HepG2 (cell line): ENCODE results near the gene WWC2. TPM values are rescaled to one million over a fixed set of nuclear protein-coding genes. Genes with fewer than 3 reads are reported as not detected.

Experiments used
- ATAC-seq: fragments of 200-7000 bp; cut with Tn5 transposase; 3 replicates; pipeline ENCODE4 v1.9.1; 2020; ENCODE audit warnings: mild to moderate bottlenecking, moderate library complexity
- BruUV-seq: library from RNA; stranded (reverse); fragments of 400-500 nt; replicated peaks from 2 replicates; lab custom pipeline; 2021; lab: Mats Ljungman, UMichigan
- CTCF ChIA-PET: fragments of 300-600 bp; formaldehyde crosslinking; extraction: SDS; loops from one replicate; lab custom pipeline; 2021; ENCODE audit warnings: low total read pairs, inconsistent platforms, low intra/inter-chr PET ratio; lab: Yijun Ruan, JAX
- POLR2A ChIA-PET: fragments of 350-600 bp; sonication (Branson Sonifier 250); formaldehyde crosslinking; loops from one replicate; lab custom pipeline; 2020; ENCODE audit warnings: antibody characterized with exemption, inconsistent platforms; lab: Yijun Ruan, JAX
- DNase-seq: peaks from one replicate; pipeline ENCODE4 v3.0.0-alpha.2; 2015; ENCODE audit warnings: low spot score
- FAIRE-seq: peaks from 3 replicates; lab custom pipeline; 2011; peaks lifted over from hg19 to GRCh38; lab: Jason Lieb, UNC
- H2AFZ ChIP-seq: one replicate; pipeline ENCODE4 v1.6.1; 2011; ENCODE audit warnings: low read length, inconsistent platforms
- H3K27ac ChIP-seq: fragments of 300-600 bp; 3 replicates; pipeline ENCODE4 v1.8.0; 2011; ENCODE audit warnings: mixed run types, mild to moderate bottlenecking, mixed read lengths, low read length, inconsistent platforms; ENCODE audit not compliant: insufficient read depth; ENCODE audit errors: extremely low read length
- H3K27me3 ChIP-seq, 2 experiments: fragments of 200-600 bp in 1 of 2; 2 replicates in 1 of 2; 3 replicates in 1 of 2; pipeline versions ENCODE4 v1.6.0 to v1.8.0; 2011; ENCODE audit warnings: low read length in 2 of 2, mild to moderate bottlenecking in 2 of 2, moderate library complexity in 2 of 2, inconsistent platforms in 1 of 2; ENCODE audit not compliant: insufficient read depth in 2 of 2, control insufficient read depth in 1 of 2
- H3K36me3 ChIP-seq, 2 experiments: fragments of 200-600 bp in 1 of 2; replicated peaks in 1 of 2; 2 replicates in 1 of 2; 3 replicates in 1 of 2; pipeline versions ENCODE4 v1.5.1 to v1.8.0; 2011; ENCODE audit warnings: low read length in 2 of 2, inconsistent platforms in 1 of 2; ENCODE audit not compliant: insufficient read depth in 2 of 2, control insufficient read depth in 1 of 2
- H3K4me1 ChIP-seq: 2 replicates; pipeline ENCODE4 v1.5.1; 2012; ENCODE audit warnings: low read length, inconsistent platforms; ENCODE audit not compliant: insufficient read depth
- H3K4me2 ChIP-seq: 2 replicates; pipeline ENCODE4 v1.6.0; 2011; ENCODE audit warnings: low read depth, low read length, inconsistent platforms
- H3K4me3 ChIP-seq, 3 experiments: fragments of 200-600 bp in 1 of 3; sonication (generic), shearing (Covaris generic) in 1 of 3; replicated peaks in 1 of 3; 2 replicates each; pipeline ENCODE4 v1.5.1; 2011 to 2016; ENCODE audit warnings: low read length in 3 of 3, inconsistent platforms in 2 of 3, low read depth in 2 of 3, mild to moderate bottlenecking in 2 of 3, control low read depth in 1 of 3, mixed read lengths in 1 of 3; ENCODE audit not compliant: insufficient read depth in 1 of 3
- H3K79me2 ChIP-seq: one replicate; pipeline ENCODE4 v1.6.1; 2011; ENCODE audit warnings: low read length, inconsistent platforms; ENCODE audit not compliant: insufficient read depth
- H3K9ac ChIP-seq: 2 replicates; pipeline ENCODE4 v1.6.0; 2011; ENCODE audit warnings: mild to moderate bottlenecking, low read depth, low read length, inconsistent platforms; ENCODE audit not compliant: insufficient read depth
- H3K9me3 ChIP-seq: 2 replicates; pipeline ENCODE4 v1.5.1; 2012; ENCODE audit warnings: mild to moderate bottlenecking, low read length
- H4K20me1 ChIP-seq: 2 replicates; pipeline ENCODE4 v1.6.0; 2011; ENCODE audit warnings: inconsistent platforms, mild to moderate bottlenecking, low read length, moderate library complexity; ENCODE audit not compliant: insufficient read depth
- CEBPB ChIP-seq: IDR thresholded peaks from 2 replicates; pipeline ENCODE4 v1.6.1; 2011; ENCODE audit warnings: low read depth, low read length, improper control_type of control experiment, borderline replicate concordance
- MAFF ChIP-seq: IDR thresholded peaks from 2 replicates; pipeline ENCODE4 v1.6.1; 2011; ENCODE audit warnings: low read depth, low read length, improper control_type of control experiment
- MAFK ChIP-seq, 2 experiments: IDR thresholded peaks in 1 of 2; conservative IDR thresholded peaks in 1 of 2; 2 replicates each; pipeline ENCODE4 v1.6.1; 2011; ENCODE audit warnings: improper control_type of control experiment in 2 of 2, low read length in 2 of 2
- POLR2A ChIP-seq, 2 experiments: IDR thresholded peaks; 2 replicates each; pipeline ENCODE4 v1.6.1; 2011; ENCODE audit warnings: low read depth in 2 of 2, low read length in 2 of 2, mild to moderate bottlenecking in 1 of 2, moderate library complexity in 1 of 2; ENCODE audit not compliant: insufficient read depth in 1 of 2
- SAP130 ChIP-seq: IDR thresholded peaks from 2 replicates; pipeline ENCODE4 v1.6.1; 2016; ENCODE audit warnings: low read depth
- SNAI1 ChIP-seq: sonication (generic); formaldehyde crosslinking; IDR thresholded peaks from 2 replicates; pipeline ENCODE4 v1.5.0; 2020; ENCODE audit warnings: mild to moderate bottlenecking, missing genetic modification reagents, borderline replicate concordance
- SRF ChIP-seq: IDR thresholded peaks from 2 replicates; pipeline ENCODE4 v1.6.1; 2011; ENCODE audit warnings: mild to moderate bottlenecking, low read depth, low read length, moderate library complexity
- U2AF2 ChIP-seq: fragments of 200-400 bp; formaldehyde crosslinking; IDR thresholded peaks from 2 replicates; pipeline ENCODE4 v1.6.1; 2017; ENCODE audit warnings: low read depth, mild to moderate bottlenecking, low read length
- ZBTB7B ChIP-seq: sonication (generic); formaldehyde crosslinking; IDR thresholded peaks from 2 replicates; pipeline ENCODE4 v1.4.0; 2020; ENCODE audit warnings: missing genetic modification reagents
- ZNF567 ChIP-seq: sonication (generic); formaldehyde crosslinking; IDR thresholded peaks from 2 replicates; pipeline ENCODE4 v1.8.1; 2023; ENCODE audit warnings: mild to moderate bottlenecking, missing genetic modification reagents, borderline replicate concordance
- ZSCAN9 ChIP-seq: IDR thresholded peaks from 2 replicates; pipeline ENCODE4 v1.6.1; 2016; ENCODE audit warnings: borderline replicate concordance
- WGBS: methylation state at CpG from one replicate; pipeline ENCODE4 v1.1.6; 2017; ENCODE audit warnings: low lambda C conversion rate; 5-methylcytosine and 5-hydroxymethylcytosine counted together
- in situ Hi-C: cut with HindIII; loops from 2 replicates; pipeline ENCODE4 v1.10.0; 2017; ENCODE audit warnings: low pct_unique_long_range_greater_than_20kb; ENCODE audit not compliant: extremely low pct_ligation_motif_present
- intact Hi-C: fragments of 100-400 bp; cut with micrococcal nuclease; formaldehyde crosslinking; loops from one replicate; pipeline ENCODE4 v1.10.0; 2022; ENCODE audit not compliant: unreplicated experiment
- polyA plus RNA-seq, 8 experiments: library from polyadenylated mRNA; depleted of rRNA in 3 of 8; stranded (reverse) in 7 of 8; unstranded in 1 of 8; fragments of >200 nt; fragmentation: Illumina TruSeq in 4 of 8; extraction: Trizol in 4 of 8; gene quantifications; 2 replicates each; pipeline versions ENCODE4 v1.2.1 to v1.2.3, GENCODE V29; 2011 to 2016; ENCODE audit warnings: low read depth in 4 of 8, missing spikeins in 1 of 8, mixed read lengths in 1 of 8; ENCODE audit not compliant: insufficient read depth in 1 of 8
- total RNA-seq, 5 experiments: library from RNA; depleted of rRNA; stranded (reverse); fragments of >200 nt; fragmentation: Illumina TruSeq; extraction: Trizol; gene quantifications; 2 replicates each; pipeline ENCODE4 v1.2.3, GENCODE V29; 2016; ENCODE audit warnings: low read depth in 1 of 5
- TF ChIP-seq, protein P1 (sequence below): IDR thresholded peaks from 2 replicates; pipeline ENCODE4 v1.6.1; 2016; ENCODE audit warnings: low read depth, borderline replicate concordance
- TF ChIP-seq, protein P2 (sequence below): sonication (generic); formaldehyde crosslinking; IDR thresholded peaks from 2 replicates; pipeline ENCODE4 v1.4.0; 2020; ENCODE audit warnings: missing genetic modification reagents

Gene WWC2
- total and polyA plus RNA-seq, 2 of the 13 experiments (the other 11 are each of a cell fraction or from before 2014, with no cell fraction given) = 40.0 to 50.1 TPM

DNA sequence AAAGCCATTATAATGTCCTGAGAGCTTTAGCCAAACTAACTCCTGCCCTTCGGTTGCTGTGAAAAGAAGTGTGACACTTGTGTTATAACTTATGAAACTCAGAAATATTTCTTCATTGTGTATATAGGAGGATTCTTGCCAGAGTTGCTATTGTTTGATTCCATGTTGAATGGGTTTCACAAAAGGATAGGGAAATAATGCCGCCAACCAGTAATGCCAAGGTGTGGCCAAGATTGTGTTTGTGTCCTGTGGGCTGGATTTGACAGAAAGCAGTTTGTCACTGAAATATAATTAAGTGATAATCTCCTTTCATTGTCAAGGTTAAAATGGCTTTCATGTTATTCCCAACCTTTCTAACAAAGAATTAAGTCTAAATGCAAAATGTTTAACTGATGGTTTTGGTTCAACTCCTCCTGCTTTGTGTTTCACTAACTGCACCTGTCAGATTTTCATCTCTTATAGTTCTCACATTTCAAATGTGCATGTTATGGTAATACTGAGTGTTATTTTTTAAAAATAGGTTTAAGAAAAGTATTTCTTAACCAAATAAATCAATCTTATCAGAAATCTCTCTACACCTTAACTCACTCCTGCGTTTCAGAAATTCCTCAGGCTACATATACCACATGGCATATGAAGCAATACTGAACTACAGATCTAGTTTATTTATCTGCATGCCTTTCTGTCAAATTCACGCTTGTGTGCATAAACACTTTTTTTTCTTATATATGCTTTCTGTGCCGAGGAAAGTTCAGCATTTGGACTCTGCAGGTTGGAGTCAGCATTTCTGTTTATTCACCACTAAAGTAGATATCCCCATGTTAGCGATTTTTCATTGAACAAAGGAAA, 221.4 kb downstream of the WWC2 start, which contains the start of gene CLDN22:
CLDN22 (minus strand) TSS at position 66 of the 849 bp plus-strand sequence; CDS start at position 8, 58 bp downstream.
- Histone ChIP-seq H3K4me3 (no peak within 1 kb of the TSS), H3K27ac (no peak within 1 kb of the TSS), H3K9me3 (no peaks in the 10 kb centered on the region), H3K9ac (no peak within 1 kb of the TSS), H3K79me2 (no peaks in the 10 kb centered on the region), H3K36me3 (peaks cover 3 to 16% of the 10 kb centered on the region in 2 experiments; a peak in 3 of 5 replicates), H2AFZ (no peak within 1 kb of the TSS), H3K4me1 (peaks cover 36% of the 10 kb centered on the region)
- ChIA-PET CTCF (no interaction called here), POLR2A (no interaction called here)
- ATAC-seq (no peak), FAIRE-seq (no peak)
- intact Hi-C loops (no loop called here), in situ Hi-C loops (no loop called here)
- WGBS = 57% methylated on average over 6 of the region's 6 CpGs
- TF ChIP-seq MAFF (peak; percentile 45; the same call in 1 of the 2 replicates), SAP130 (CRISPR knock-in tag) (0 out of 2 replicates have a peak, but pooled peaks have one; percentile 21), U2AF2 (no peak), ZBTB7B (CRISPR knock-in tag) (no peak), SRF (no peak), CEBPB (peak; percentile 38; the same call in 1 of the 2 replicates), SNAI1 (no peak), MAFK (conservative IDR thresholded peaks at IDR 0.05 in 1 of 2, IDR thresholded peaks at IDR 0.05 in 1 of 2; ENCODE audit: low read length in 2 of 2) (peak in 1 of 2 experiments; percentile 47; a peak in 2 of 4 replicates), POLR2A (IDR thresholded peaks at IDR 0.05; ENCODE audit: insufficient read depth in 1 of 2, low read depth in 2 of 2, low read length in 2 of 2) (no peak), ZSCAN9 (CRISPR knock-in tag) (no peak), ZNF567 (no peak)
- TF ChIP-seq, protein P1, sequence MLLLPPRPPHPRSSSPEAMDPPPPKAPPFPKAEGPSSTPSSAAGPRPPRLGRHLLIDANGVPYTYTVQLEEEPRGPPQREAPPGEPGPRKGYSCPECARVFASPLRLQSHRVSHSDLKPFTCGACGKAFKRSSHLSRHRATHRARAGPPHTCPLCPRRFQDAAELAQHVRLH (CRISPR knock-in tag) = no peak
- TF ChIP-seq, protein P2, sequence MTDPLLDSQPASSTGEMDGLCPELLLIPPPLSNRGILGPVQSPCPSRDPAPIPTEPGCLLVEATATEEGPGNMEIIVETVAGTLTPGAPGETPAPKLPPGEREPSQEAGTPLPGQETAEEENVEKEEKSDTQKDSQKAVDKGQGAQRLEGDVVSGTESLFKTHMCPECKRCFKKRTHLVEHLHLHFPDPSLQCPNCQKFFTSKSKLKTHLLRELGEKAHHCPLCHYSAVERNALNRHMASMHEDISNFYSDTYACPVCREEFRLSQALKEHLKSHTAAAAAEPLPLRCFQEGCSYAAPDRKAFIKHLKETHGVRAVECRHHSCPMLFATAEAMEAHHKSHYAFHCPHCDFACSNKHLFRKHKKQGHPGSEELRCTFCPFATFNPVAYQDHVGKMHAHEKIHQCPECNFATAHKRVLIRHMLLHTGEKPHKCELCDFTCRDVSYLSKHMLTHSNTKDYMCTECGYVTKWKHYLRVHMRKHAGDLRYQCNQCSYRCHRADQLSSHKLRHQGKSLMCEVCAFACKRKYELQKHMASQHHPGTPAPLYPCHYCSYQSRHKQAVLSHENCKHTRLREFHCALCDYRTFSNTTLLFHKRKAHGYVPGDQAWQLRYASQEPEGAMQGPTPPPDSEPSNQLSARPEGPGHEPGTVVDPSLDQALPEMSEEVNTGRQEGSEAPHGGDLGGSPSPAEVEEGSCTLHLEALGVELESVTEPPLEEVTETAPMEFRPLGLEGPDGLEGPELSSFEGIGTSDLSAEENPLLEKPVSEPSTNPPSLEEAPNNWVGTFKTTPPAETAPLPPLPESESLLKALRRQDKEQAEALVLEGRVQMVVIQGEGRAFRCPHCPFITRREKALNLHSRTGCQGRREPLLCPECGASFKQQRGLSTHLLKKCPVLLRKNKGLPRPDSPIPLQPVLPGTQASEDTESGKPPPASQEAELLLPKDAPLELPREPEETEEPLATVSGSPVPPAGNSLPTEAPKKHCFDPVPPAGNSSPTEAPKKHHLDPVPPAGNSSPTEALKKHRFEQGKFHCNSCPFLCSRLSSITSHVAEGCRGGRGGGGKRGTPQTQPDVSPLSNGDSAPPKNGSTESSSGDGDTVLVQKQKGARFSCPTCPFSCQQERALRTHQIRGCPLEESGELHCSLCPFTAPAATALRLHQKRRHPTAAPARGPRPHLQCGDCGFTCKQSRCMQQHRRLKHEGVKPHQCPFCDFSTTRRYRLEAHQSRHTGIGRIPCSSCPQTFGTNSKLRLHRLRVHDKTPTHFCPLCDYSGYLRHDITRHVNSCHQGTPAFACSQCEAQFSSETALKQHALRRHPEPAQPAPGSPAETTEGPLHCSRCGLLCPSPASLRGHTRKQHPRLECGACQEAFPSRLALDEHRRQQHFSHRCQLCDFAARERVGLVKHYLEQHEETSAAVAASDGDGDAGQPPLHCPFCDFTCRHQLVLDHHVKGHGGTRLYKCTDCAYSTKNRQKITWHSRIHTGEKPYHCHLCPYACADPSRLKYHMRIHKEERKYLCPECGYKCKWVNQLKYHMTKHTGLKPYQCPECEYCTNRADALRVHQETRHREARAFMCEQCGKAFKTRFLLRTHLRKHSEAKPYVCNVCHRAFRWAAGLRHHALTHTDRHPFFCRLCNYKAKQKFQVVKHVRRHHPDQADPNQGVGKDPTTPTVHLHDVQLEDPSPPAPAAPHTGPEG (CRISPR knock-in tag) = no peak
- TF ChIP-seq, all 625 proteins: peak for 4
- peak; percentile 47 for DNase-seq
- no TSS peak for BruUV-seq
- Histone ChIP-seq H3K4me2 (no peak within 1 kb of the TSS), H3K27me3 (no peaks in the 10 kb centered on the region; a peak in 1 of 5 replicates), H4K20me1 (no peaks in the 10 kb centered on the region)
